Head of caudate nucleus (tissue), 42 donors: ENCODE results near the gene HSP90AA1.
A peak's percentile ranks its signal among the peaks of the same experiment; 100 is the strongest.
"Not testable (repeated sequence)": the region's sequence is repeated elsewhere in the genome, so short reads cannot be mapped to it uniquely, and the experiment has no call there.

Experiments
- DNase-seq, 42 donors: peaks; one replicate each; pipeline versions ENCODE4 v3.0.0 to v3.0.0-alpha.2; 2020 to 2021; ENCODE audit warnings: mixed read lengths in 7 of 42
- intact Hi-C: fragments of 100-400 bp; cut with DNase I; formaldehyde crosslinking; loops from one replicate; pipeline ENCODE4 v1.15.0; 2022

Gene HSP90AA1

DNA sequence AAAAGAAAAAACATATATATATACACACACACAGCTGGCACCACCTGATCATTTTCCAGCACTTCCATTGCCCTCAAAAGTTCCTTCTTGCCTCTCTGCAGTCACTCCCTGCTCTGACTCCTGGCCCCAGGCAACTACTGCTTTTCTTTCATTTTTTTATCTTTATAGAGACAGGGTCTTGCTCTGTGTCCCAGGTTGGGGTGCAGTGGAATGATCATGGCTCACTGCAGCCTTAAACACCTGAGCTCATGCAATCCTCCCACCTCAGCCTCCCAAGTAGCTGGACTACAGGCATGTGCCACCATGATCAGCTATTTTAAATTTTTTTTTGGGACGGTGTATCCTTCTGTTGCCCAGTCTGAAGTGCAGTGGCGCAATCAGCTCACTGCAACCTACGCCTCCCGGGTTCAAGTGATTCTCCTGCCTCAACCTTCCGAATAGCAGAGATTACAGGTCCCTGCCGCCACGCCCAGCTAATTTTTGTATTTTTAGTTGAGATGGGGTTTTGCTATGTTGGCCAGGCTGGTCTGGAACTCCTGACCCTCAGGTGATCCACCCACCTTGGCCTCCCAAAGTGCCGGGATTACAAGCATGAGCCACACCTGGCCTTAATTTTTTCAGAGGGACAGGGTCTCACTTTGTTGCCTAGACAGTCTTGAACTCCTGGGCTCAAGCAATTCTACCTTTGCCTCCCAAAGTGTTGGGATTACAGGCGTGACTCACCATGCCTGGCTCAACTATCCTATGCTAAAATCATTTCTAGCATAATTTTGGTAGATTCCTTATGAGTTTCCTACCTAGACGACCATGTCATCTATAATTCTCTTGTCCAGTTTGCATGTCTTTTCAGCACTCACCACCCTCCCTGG lies 7.8 kb downstream of the HSP90AA1 start:
- intact Hi-C loops, result no loop called here
- peak in 1 of 42 donors; percentile 49 for DNase-seq

DNA sequence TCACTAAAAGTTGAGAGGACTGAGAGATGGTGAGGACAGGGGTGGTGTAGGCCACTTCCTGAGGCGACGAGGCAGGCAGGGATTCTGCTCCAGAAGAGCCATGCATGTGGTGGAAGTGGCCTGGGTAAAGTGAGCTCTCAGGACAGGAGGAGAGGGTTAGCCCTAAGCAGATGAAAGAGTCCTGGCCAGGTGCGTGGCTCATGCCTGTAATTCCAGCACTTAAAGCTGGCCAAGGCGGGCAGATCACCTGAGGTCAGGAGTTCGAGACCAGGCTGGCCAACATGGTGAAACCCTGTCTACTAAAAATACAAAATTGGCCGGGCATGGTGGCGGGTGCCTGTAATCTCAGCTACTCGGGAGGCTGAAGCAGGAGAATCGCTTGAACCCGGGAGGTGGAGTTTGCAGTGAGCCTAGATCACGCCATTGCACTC lies 8.5 kb downstream of the HSP90AA1 start:
- peak in 1 of 42 donors; percentile 49 for DNase-seq
- intact Hi-C loops, result not testable (repeated sequence)

DNA sequence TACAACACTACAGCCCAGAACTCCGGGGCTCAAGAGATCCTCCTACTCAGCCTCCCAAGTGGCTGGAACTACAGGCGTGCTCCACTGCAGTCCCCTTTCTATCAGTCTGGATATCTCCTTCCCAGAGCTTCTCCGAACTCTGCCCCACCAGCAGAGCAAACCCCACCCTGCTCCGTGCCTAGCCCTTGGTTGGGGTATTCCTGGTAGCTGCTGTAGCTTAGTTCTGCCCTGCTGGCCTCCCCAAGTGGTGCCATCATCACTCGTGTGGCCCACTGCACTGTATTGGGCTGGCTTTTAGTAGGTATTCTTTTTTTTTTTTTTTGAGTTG lies 9.5 kb downstream of the HSP90AA1 start:
- peak in 1 of 42 donors; percentile 57 for DNase-seq
- intact Hi-C loops, result no loop called here

DNA sequence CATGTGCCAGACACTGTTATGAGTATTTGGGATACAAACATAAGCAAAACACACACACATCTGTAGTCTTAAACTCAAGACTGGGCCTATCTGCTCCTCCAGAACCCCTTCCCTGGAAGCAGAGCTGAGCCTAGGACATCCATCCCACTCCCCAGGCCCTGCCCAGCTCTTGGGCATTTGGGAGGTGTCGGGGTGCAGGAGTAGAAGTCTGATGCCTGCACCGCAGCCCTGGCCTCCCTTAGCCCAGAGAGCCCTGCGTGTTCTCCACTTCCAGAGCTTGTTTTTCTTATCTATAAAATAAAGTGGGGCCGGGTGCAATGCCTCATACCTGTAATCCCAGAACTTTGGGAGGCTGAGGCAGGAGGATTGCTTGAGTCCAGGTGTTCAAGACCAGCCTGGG lies 11.7 kb downstream of the HSP90AA1 start:
- intact Hi-C loops, result no loop called here
- DNase-seq, result no peak

DNA sequence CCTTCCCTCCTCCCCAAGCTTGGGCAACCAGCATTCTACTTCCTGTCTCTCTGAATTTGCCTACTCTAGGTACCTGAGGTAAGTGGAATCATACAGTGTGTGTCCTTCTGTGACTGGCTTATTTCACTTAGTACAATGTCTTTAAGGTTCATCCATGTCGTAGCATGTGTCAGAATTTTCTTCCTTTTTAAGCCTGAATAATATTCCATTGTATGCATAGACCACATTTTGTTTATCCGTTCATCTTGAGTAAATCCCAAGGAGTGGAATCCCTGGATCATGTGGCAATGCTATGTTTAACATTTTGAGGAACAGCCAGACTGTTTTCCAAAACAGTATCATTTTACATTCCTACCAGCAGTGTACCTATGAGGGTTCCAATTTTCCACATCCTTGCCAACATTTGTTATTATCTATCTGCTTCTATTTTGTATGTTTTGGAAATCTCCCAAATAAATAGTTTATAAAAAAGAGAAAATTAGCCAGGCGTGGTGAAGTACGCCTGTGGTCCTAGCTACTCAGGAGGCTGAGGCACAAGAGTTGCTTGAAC lies 12.4 kb downstream of the HSP90AA1 start:
- intact Hi-C loops, result no loop called here
- no peak for DNase-seq

DNA sequence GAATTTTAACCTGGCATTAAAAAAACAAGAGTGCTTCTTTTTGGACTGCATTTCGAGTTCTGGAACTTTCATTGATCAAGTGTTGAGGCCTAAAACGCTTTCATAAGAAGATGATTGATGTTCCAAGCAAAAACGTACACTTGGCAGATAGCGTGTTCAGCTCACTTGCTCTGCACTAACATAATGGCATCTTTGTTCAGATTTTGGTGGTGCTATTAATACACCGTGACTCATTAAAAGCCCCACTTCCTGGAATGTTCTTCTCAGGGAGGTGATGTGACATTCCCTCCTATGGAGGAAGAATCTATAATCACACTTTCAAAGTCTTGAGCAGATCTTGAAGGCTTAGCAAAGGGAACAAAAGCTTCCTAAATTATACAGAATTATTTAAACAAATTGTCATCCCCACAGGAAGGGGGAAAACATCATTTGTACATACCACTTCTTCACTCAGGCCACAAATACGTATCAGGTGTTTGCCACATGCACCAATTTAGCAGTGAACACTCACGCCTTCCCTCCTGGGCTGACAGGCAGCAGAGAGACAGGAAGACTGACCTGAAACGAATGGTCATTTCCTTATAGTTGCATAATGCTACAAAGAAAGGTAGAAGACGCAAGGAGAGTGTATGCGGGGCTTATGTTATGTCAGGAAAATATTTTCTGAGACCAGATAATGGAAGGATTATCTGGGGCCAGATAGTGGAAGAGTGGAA lies 15.4 kb downstream of the HSP90AA1 start:
- intact Hi-C loops, result no loop called here
- DNase-seq, result peak in 13 of 42 donors; percentile 17 to 72 (median 47)

DNA sequence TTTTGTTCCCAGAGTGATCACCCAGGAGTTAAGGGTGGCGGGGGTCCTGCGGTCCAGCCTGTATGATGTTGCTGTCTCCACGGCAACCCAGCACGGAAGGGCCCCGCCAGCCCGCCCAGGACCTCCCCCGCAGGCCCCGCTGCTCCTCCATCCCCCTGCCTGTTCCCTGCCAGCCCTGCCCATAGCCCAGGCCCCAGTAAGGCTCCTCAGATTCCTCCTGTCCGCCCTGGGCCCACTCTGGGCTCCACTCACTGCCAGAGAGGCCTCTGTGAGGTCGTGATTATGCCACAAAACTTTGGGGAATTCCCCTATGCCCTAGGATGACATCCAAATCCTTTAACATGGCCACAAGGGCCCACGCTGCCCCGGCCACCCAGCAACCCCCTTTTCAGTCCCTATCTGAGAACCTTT lies 20.8 kb downstream of the HSP90AA1 start:
- intact Hi-C loops, result no loop called here
- DNase-seq, result no peak

DNA sequence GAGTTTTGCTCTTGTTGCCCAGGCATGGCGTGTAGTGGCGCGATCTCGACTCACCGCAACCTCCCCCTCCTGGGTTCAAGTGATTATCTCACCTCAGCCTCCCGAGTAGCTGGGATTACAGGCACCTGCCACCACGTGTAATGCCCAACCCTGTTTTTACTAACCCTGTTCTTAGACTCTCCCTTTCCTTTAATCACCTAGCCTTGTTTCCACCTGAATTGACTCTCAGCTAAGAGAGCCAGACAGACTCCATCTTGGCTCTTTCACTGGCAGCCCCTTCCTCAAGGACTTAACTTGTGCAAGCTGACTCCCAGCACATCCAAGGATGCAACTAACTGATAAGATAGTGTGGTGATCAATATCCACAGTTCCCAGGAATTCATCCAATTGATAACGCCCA lies 22.3 kb downstream of the HSP90AA1 start:
- intact Hi-C loops, result not testable (repeated sequence)

DNA sequence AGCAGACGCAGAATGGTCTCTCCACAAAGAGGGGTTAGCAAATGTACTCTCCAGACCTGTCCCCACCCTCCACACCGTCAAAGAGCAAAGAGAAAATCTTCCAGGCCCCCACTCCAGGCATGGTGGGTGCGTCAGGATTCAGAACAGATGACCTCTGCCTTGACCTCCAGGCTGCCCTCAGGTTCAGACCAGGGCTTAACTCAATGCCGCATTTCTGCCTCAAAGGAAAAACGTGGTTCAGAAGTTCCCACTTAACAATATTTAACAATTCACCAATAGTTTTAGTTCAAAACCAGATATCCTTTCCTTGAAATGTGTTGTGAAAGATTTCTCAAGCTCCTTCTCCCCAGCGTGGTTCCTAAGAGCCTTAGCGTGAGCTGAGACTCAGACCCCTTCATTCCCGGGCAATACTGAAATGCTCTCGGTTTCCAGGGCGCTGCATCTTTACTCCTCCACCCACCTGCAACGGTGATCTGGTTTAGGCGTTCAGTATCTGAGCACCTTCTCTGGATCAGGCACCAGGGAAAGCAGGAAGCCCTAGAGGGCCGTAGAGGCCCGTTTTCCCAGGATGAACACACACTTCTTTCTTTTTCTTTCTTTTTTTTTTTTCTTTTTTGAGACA lies 22.9 kb downstream of the HSP90AA1 start:
- intact Hi-C loops, result no loop called here
- DNase-seq, result peak in 5 of 42 donors; percentile 36 to 47 (median 40)

More for the DNA sequence above, 22.3 kb downstream of the HSP90AA1 start:
- DNase-seq, result not testable (repeated sequence)

DNA sequence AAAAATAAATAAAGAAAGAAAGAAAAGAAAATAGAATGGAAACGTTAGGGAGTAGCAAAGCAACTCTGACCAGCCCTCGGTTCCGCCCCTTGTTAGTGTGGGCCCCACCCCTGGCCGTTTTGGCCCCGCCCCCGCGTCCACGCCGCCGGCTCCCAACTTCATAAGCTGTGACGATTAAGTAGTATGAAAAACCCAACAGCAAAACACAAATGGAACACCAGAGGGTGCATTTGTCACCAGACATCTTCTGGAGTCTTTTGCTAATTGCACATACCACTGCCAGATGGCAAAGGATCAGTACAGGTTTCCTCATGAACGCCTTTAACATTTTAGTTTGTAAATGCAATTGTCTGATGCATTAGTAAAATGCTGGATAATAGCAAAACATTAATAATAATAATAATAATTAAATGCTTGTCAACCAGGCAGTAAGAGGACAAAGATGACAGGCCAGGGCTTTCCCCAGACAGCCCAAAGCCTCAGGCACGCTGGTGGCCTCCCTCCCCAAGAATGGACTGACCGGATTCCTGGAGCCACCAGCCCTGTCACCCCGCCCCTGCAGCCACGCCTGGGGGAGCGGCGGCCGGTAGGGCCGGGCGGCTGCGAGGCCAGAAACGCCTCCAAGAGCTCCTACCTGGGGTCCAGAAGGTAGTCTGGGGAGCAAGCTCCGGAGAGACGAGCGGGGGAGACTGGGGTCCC lies 23.6 kb downstream of the HSP90AA1 start:
- intact Hi-C loops, result no loop called here
- peak; percentile 41 to 82 (median 66) for DNase-seq

DNA sequence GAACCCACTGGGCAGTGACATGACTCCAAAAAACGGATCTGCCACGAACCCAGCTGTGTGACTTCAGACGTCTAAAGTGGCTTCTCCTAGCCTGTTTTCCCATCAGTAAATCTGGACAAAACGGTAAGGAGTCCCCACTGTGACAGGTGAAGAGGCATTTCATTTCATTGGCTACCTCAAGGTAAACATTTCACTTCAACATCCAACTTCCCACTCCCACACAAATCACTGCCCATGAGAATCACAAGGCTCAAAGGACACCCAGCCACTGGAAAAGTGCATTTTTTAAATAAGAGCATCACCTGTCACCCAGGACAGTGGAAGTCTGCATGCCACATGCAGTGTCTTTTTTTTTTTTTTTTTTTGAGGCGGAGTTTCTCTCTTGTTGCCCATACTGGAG lies 27.9 kb downstream of the HSP90AA1 start:
- no peak for DNase-seq
- intact Hi-C loops, result no loop called here

DNA sequence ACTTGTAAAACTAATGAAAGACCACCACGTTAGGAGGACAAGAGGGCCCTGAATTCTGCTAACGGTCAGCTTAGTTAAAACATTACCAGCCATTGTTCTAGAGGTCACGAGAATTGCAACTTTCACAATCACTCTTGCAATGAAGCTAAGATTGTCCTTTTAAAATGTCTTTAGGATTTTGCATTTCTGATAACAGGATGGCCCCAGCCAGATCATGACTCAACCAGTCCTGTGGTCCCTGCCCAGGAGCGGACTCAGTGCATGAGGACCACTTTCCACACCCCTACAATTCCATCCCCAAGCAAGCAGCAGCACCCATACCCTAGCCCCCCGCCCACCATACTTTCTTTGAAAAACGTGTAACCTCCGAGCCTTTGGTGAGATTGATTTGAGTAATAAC lies 28.7 kb downstream of the HSP90AA1 start:
- no peak for DNase-seq
- intact Hi-C loops, result no loop called here

DNA sequence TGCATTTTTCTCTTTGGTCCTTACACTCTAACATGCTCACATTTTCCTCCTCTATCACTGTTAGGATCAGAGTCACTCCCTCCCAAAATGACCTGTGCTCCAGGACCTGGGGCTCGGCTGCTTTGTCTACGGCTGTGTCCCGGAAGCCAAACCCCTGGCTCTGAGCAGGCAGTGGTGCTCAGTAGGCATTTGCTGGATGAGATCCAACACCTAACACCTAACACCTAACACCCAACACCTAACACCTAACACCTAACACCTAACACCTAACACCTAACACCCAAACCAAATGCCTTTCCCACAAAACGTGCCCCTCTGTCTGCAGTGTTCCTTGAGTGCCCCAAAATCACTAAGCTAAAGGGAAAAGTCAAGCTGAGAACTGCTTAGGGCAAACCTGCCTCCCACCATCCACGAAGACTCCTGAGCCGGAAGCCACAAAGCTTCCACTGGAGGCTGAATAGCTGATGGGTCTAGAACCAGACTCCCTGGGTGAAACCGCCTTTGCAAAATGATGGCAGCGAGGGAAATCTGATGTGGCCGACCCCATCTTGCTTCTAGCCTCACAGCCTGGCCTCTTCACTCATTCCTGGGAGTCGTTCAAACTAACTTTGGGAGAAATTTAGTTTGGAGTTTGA lies 29.2 kb downstream of the HSP90AA1 start:
- no peak for DNase-seq
- intact Hi-C loops, result no loop called here

DNA sequence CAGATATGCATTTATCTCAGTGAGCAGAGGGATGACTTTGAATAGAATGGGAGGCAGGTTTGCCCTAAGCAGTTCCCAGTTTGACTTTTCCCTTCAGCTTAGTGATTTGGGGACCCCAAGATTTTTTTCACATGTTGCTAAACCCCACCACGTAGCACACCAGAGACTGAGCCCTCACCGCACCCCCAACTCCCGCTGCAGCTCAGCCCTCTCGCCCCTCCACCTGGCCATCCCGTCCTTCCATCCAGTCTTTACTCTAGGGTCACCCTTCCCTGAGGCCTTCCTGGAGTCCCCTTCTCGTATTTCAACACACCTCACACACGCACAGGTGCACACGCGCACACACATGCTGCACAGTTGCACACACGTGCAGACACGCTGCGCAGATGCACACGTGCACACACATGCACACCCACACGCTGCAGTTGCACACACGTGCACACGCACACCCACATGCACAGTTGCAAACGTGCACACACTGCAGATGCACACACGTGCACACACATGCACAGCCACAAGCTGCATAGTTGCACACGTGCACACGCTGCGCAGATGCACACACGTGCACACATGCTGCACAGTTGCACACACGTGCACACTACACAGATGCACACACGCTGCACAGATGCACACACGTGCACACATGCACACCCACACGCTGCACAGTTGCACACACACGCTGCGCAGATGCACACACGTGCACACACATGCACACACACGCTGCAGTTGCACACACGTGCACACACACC lies 30.0 kb downstream of the HSP90AA1 start:
- DNase-seq, result no peak
- intact Hi-C loops, result no loop called here

DNA sequence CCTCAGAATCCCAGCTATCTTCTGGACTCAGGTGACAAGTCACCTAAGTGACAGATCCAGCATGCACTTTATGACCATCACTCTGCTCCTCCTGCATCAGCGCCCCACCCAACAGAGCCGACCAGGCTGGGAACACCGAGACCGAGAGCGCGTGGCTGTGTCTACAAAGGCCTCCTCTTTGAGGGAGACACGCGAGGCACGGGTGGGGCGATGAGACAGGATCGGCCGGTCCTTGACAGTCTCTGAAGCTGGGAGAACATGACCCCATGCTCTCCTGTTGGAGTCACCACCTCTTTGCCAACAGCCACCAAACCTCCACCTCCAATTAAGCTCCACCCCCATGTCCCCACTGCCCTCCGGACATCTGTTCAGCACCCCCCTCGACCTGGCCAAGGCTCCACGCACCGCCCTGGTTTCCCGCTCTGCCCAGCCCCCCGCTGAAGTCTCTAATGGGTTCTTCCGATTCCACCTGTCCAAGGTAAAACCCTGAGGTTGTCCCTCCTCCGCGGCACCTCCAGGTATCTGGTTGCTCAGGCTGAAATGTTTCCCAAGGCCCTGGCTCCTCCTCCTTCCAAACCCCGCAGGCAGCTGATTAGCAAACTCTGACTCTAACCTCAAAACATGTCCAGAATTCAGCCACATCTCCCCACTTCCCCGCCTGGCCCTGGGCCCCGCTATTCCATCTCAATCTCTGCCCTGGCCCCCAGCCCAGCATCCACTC lies 31.5 kb downstream of the HSP90AA1 start:
- no peak for DNase-seq
- intact Hi-C loops, result no loop called here

DNA sequence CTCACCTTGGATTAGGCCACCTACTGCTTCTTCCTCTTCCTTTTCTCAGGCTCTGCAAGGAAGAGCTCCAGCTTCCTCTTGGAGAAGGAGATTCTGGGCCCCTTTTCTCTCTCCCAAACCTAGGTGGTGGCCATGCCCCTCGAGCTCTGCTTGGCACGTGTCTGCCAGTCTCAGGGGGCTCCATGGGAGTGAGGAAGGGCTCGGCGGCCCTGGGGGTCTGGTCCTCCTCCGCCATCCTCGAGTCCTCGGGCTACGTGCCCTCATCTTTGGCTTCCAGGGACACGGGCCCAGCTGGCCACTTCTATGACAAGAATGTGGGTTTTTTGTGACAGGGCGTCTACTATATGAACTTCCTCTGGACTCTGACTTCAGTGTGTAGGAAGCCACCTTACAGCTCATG lies 34.3 kb downstream of the HSP90AA1 start:
- DNase-seq, result no peak
- intact Hi-C loops, result no loop called here

DNA sequence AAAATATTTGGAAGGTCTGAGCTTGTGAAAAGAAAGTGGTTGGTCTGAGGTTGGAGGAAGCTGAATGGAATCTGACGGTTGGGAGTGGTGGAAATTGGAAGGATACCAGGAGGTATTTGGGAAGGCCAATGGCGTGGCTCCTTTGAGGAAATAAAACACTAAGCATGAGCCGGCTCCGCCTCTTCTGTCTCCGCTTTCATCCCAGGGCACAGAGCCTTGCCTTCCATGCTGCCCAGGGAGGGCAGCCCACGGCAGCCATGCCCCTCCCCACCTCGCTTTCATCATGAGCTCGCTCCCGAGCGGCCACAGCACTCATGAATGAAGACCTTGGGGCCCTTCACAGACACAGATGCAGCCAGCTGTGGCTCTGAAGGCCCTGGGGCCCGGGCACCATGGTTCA lies 36.2 kb downstream of the HSP90AA1 start:
- intact Hi-C loops, result no loop called here
- DNase-seq, result no peak
